Uterus (tissue), 4 donors: ENCODE results near the gene ING1. TPM values are rescaled to one million over a fixed set of nuclear protein-coding genes. Genes with fewer than 3 reads are reported as not detected.

Source experiments
- DNase-seq, 2 donors: peaks; one replicate each; pipeline ENCODE4 v3.0.0-alpha.2; 2019 to 2020
- H3K27ac ChIP-seq, 2 donors: fragments of 200-600 bp; sonication (generic); 1 replicate in 1 of 2; 2 replicates in 1 of 2; pipeline ENCODE4 v1.5.1; 2016 to 2018
- H3K27me3 ChIP-seq, 2 donors: fragments of 200-600 bp; sonication (generic); one replicate each; pipeline ENCODE4 v1.5.1; 2018 to 2019; ENCODE audit warnings: control low read depth in 1 of 2
- H3K36me3 ChIP-seq, 2 donors: fragments of 200-600 bp; sonication (generic); one replicate each; pipeline ENCODE4 v1.5.1; 2019; ENCODE audit warnings: control low read depth in 1 of 2
- H3K4me1 ChIP-seq, 2 donors: fragments of 200-600 bp; sonication (generic); one replicate each; pipeline ENCODE4 v1.5.1; 2018 to 2019; ENCODE audit warnings: control low read depth in 1 of 2
- H3K4me3 ChIP-seq, 2 donors: fragments of 200-600 bp; sonication (generic); 1 replicate in 1 of 2; 2 replicates in 1 of 2; pipeline ENCODE4 v1.5.1; 2018 to 2019; ENCODE audit warnings: mild to moderate bottlenecking in 1 of 2
- H3K9me3 ChIP-seq, 2 donors: fragments of 200-600 bp; sonication (generic); one replicate each; pipeline ENCODE4 v1.5.1; 2019; ENCODE audit warnings: control low read depth in 1 of 2
- CTCF ChIP-seq, 4 experiments: fragments of 200-600 bp in 2 of 4; fragments of 450-650 bp in 2 of 4; sonication (generic) in 2 of 4; IDR thresholded peaks; one replicate each; pipeline ENCODE4 v1.5.1; 2016 to 2019; ENCODE audit warnings: antibody characterized with exemption in 4 of 4, mild to moderate bottlenecking in 2 of 4, moderate library complexity in 1 of 4
- POLR2A ChIP-seq, 2 donors: fragments of 450-650 bp; IDR thresholded peaks; one replicate each; pipeline ENCODE4 v1.6.1; 2016; ENCODE audit warnings: antibody characterized with exemption in 2 of 2, mild to moderate bottlenecking in 1 of 2, moderate library complexity in 1 of 2
- intact Hi-C: fragments of 100-400 bp; cut with DNase I; formaldehyde crosslinking; loops from one replicate; pipeline ENCODE4 v1.15.1; 2023; ENCODE audit warnings: low total_unique reads
- total RNA-seq, 4 donors: library from RNA; depleted of rRNA in 3 of 4; stranded (reverse); fragments of >200 nt in 3 of 4; gene quantifications; one replicate each; pipeline versions ENCODE4 v1.1.0 to v1.2.4, GENCODE V29; 2014 to 2023
- donor health status: DM: yes; HTN: yes; CAD: no.

ING1 gene
- total RNA-seq, 4 donors from 2014 or later = 10.2 to 28.1 (median 19.5) TPM

GRCh38 chr13:110714797-110715394 is 1.4 kb downstream of the ING1 start:
- TF ChIP-seq POLR2A (IDR thresholded peaks at IDR 0.05) (peak; percentile 99 to 100), CTCF (IDR thresholded peaks at IDR 0.05) (peak in 2 of 4 experiments; percentile 19 to 35)
- Histone ChIP-seq H3K27me3 (no peaks in the 10 kb centered on the region), H3K4me1 (peaks cover 3 to 6% of the 10 kb centered on the region in 2 donors), H3K36me3 (no peaks in the 10 kb centered on the region), H3K4me3 (peak overlapping the region; percentile 80 to 92), H3K27ac (peak overlapping the region; percentile 99), H3K9me3 (no peaks in the 10 kb centered on the region)
- intact Hi-C loops = loop anchor here (5.0 to 10.0 kb wide), 2 partner anchors 102 to 200 kb away; partner anchors contain the start of gene ANKRD10
- DNase-seq = peak; percentile 66 to 68

GRCh38 chr13:110715395-110716246 is 2.1 kb downstream of the ING1 start:
- TF ChIP-seq POLR2A (IDR thresholded peaks at IDR 0.05) = peak; percentile 84 to 91
- peak in 3 of 4 experiments; percentile 18 to 49 (median 36) for TF ChIP-seq CTCF (IDR thresholded peaks at IDR 0.05)
- intact Hi-C loops = loop anchor here (5.0 to 10.0 kb wide), 2 partner anchors 102 to 199 kb away; partner anchors contain the start of gene ANKRD10

GRCh38 chr13:110716247-110716515 is 2.7 kb downstream of the ING1 start:
- Histone ChIP-seq H3K4me3 (peak overlapping the region; percentile 92 to 98), H3K27ac (peak overlapping the region; percentile 90 to 97), H3K27me3 (no peaks in the 10 kb centered on the region), H3K9me3 (no peaks in the 10 kb centered on the region), H3K4me1 (peaks cover 3 to 6% of the 10 kb centered on the region in 2 donors), H3K36me3 (no peaks in the 10 kb centered on the region)
- no peak for DNase-seq
- intact Hi-C loops = loop anchor here (5.0 to 10.0 kb wide), 2 partner anchors 101 to 199 kb away; partner anchors contain the start of gene ANKRD10
- no peak for TF ChIP-seq POLR2A (IDR thresholded peaks at IDR 0.05)
- TF ChIP-seq CTCF (IDR thresholded peaks at IDR 0.05) = no peak

More at GRCh38 chr13:110715395-110716246, 2.1 kb downstream of the ING1 start:
- Histone ChIP-seq H3K4me1 (peaks cover 3 to 6% of the 10 kb centered on the region in 2 donors), H3K27ac (peak overlapping the region; percentile 99), H3K36me3 (no peaks in the 10 kb centered on the region), H3K4me3 (peak overlapping the region; percentile 92 to 98), H3K9me3 (no peaks in the 10 kb centered on the region), H3K27me3 (no peaks in the 10 kb centered on the region)
- DNase-seq = peak; percentile 97 to 100

- no peaks in the 10 kb centered on the region for H3K27me3 ChIP-seq
- H3K4me1 ChIP-seq = peaks cover 0 to 3% of the 10 kb centered on the region in 2 donors
- TF ChIP-seq POLR2A (IDR thresholded peaks at IDR 0.05) (no peak), CTCF (IDR thresholded peaks at IDR 0.05) (no peak)
- intact Hi-C loops = loop anchor here (5.0 to 10.0 kb wide), 2 partner anchors 98 to 196 kb away; partner anchors contain the start of gene ANKRD10
- no peak overlapping the region for H3K27ac ChIP-seq
- no peak for DNase-seq
- no peaks in the 10 kb centered on the region for H3K36me3 ChIP-seq
- H3K9me3 ChIP-seq = no peaks in the 10 kb centered on the region
- H3K4me3 ChIP-seq = no peak overlapping the region
Measured at GRCh38 chr13:110719036-110719710, 5.7 kb downstream of the ING1 start.
